Muscle of leg (tissue), 11 donors: Measurements from ENCODE around the gene ABHD8. TPM values are rescaled to one million over a fixed set of nuclear protein-coding genes. Genes with fewer than 3 reads are reported as not detected.

Source experiments
- DNase-seq: peaks from one replicate; pipeline ENCODE4 v3.0.0; 2013
- H3K27ac ChIP-seq: one replicate; pipeline ENCODE4 v1.5.1; 2013; ENCODE audit warnings: mild to moderate bottlenecking, low read length, control low read depth
- H3K27me3 ChIP-seq: one replicate; pipeline ENCODE4 v1.6.1; 2013; ENCODE audit warnings: low read length; ENCODE audit not compliant: control insufficient read depth, insufficient read depth
- H3K36me3 ChIP-seq: one replicate; pipeline ENCODE4 v1.6.1; 2013; ENCODE audit warnings: low read length; ENCODE audit not compliant: control insufficient read depth, insufficient read depth
- H3K4me1 ChIP-seq: one replicate; pipeline ENCODE4 v1.6.1; 2013; ENCODE audit warnings: low read length; ENCODE audit not compliant: control insufficient read depth, insufficient read depth
- H3K4me3 ChIP-seq: one replicate; pipeline ENCODE4 v1.5.1; 2013; ENCODE audit warnings: low read length, control low read depth
- H3K9me3 ChIP-seq: replicated peaks from 2 replicates; pipeline ENCODE4 v1.6.1; 2013; ENCODE audit warnings: low read depth, low read length; ENCODE audit not compliant: control insufficient read depth
- WGBS: methylation state at CpG from one replicate; pipeline ENCODE4 v1.1.5; 2013; ENCODE audit warnings: missing lambda C conversion rate; ENCODE audit not compliant: insufficient coverage; 5-methylcytosine and 5-hydroxymethylcytosine counted together
- polyA plus RNA-seq, 8 donors: library from polyadenylated mRNA; unstranded; fragments of 120-200 nt; gene quantifications; one replicate each; pipeline versions ENCODE4 v1.2.1 to v1.2.3, GENCODE V29; 2013; ENCODE audit warnings: inconsistent platforms in 1 of 8, low replicate concordance in 1 of 8; ENCODE audit not compliant: insufficient read length in 8 of 8, insufficient read depth in 1 of 8
- total RNA-seq: library from RNA; stranded (reverse); fragments of 120-200 nt; gene quantifications from one replicate; pipeline ENCODE4 v1.2.4, GENCODE V29; 2013

Gene ABHD8
- total and polyA plus RNA-seq, 9 donors = 6.1 to 10.1 (median 8.4) TPM

DNA sequence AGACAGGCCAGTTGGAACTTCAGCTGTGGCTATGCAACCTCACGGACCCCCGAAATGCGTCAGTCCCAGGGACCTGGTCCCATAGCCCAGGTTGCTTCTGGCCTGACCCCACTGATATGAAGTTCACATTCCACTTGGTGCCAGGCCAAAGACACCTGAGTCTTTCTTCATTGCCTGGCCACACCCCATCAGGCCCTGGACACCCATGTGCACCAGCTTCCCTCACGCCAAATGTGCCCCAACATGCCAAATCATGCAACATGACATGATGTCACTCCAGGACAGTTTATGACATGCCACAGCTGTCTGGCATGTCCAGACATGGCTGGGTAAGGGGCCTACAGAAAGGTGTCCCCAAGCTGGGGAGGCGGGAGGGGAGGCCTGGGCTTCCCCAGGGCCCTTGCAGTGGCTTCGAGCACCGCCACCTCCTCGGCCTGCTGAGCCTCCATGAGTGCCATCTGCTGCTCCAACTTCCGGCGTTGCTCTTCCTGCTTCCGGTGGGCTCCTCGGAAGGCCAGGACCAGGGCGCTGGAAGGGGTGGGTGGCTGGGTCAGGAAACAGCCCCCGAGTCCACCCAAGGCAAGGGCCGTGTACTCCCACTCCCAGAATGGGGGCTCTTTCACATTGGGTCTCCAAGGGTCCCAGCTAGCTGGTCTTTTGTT lies 53.2 kb downstream of the ABHD8 start:
- H3K9me3 ChIP-seq = no peaks in the 10 kb centered on the region
- no peaks in the 10 kb centered on the region for H3K27me3 ChIP-seq
- H3K4me3 ChIP-seq = no peak overlapping the region
- 87% methylated on average over 13 of the region's 15 CpGs for WGBS
- H3K27ac ChIP-seq = no peak overlapping the region
- H3K4me1 ChIP-seq = peaks cover 31% of the 10 kb centered on the region
- no peaks in the 10 kb centered on the region for H3K36me3 ChIP-seq
- DNase-seq = no peak

DNA sequence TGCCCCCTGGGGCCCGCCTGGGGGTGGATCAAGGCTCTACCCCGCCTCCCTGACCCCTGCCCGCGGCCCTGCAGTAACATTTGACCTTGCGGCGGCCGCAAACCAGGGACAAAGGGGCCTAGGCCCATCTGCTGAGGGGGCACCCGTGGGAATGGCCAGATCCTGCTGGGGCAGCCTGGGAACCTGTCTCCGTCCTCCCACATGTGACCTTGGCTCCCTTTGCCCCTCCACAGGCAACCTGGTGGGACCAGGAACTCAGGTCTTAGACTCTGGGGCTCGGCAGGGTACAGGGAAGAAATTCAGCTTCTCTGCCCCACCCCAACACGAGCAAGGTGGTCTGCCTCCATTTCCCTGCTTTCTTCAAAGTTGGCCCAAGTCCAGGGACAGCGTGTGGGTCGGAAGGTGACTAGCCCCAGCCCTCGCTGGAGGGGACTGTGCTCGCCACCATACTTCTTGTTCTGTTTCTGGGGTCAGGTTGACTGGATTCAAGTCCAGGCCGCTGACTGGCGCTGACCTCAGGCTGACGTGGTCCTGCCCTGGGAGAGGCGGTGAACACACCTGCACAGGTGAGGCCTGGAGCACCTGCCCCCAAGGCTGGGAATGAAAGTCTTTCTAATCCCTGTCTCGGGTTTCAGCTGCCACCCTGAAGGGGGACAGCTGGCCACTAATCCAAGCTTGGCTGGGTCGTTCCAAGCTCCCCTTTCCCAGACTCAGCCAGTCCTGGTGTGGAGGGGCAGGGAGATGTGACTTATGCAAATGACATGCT lies 55.0 kb downstream of the ABHD8 start:
- no peaks in the 10 kb centered on the region for H3K27me3 ChIP-seq
- no peaks in the 10 kb centered on the region for H3K9me3 ChIP-seq
- WGBS = 57% methylated on average over 19 of the region's 21 CpGs
- H3K36me3 ChIP-seq = no peaks in the 10 kb centered on the region
- H3K27ac ChIP-seq = no peak overlapping the region
- H3K4me3 ChIP-seq = no peak overlapping the region
- no peak for DNase-seq
- peaks cover 38% of the 10 kb centered on the region for H3K4me1 ChIP-seq

- no peaks in the 10 kb centered on the region for H3K36me3 ChIP-seq
- H3K27me3 ChIP-seq = no peaks in the 10 kb centered on the region
- H3K27ac ChIP-seq = peak overlapping the region; percentile 93
- no peaks in the 10 kb centered on the region for H3K9me3 ChIP-seq
- H3K4me3 ChIP-seq = peak overlapping the region; percentile 55
- peak; percentile 89 for DNase-seq
- H3K4me1 ChIP-seq = peaks cover 44% of the 10 kb centered on the region
- 9% methylated on average over 20 of the region's 21 CpGs for WGBS
These were observed 56.4 kb downstream of the ABHD8 start for GRCh38 chr19:17246681-17247425.

DNA sequence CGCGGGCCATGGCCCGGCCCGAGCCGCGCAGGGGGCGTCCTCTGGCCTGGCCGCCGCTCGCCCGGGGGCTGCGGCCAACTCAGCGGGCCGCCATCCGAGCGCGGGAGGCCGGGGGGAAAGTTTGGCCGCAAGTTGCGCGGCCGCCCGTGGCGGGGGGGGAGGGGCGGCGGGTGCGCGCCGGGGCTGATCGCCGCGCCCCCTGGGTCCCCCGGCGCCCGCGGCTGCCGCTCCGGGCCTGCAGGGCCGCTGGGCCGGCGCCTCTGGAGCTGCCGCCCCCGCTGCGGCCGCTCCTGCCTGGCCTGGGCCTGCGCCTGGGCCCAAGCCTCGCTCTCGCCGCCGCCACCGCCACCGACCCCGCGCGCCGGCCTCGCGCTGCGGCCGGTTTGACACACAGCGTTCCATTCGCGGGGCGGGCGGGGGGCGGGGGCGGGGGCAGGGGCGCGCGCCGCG lies 57.7 kb downstream of the ABHD8 start, which contains the start of gene NR2F6:
Gene NR2F6 (minus strand): TSS at position 385 of the 450 bp plus-strand sequence. CDS start 699 bp downstream, outside the sequence.
- Histone ChIP-seq H3K27ac (peak within 1 kb of the TSS; percentile 93), H3K4me3 (peak within 1 kb of the TSS; percentile 87), H3K36me3 (peaks cover 4% of the 10 kb centered on the region), H3K4me1 (peaks cover 47% of the 10 kb centered on the region), H3K9me3 (no peaks in the 10 kb centered on the region), H3K27me3 (no peaks in the 10 kb centered on the region)
- WGBS = under 1% methylated on average over 71 of the region's 72 CpGs
- DNase-seq = no peak

DNA sequence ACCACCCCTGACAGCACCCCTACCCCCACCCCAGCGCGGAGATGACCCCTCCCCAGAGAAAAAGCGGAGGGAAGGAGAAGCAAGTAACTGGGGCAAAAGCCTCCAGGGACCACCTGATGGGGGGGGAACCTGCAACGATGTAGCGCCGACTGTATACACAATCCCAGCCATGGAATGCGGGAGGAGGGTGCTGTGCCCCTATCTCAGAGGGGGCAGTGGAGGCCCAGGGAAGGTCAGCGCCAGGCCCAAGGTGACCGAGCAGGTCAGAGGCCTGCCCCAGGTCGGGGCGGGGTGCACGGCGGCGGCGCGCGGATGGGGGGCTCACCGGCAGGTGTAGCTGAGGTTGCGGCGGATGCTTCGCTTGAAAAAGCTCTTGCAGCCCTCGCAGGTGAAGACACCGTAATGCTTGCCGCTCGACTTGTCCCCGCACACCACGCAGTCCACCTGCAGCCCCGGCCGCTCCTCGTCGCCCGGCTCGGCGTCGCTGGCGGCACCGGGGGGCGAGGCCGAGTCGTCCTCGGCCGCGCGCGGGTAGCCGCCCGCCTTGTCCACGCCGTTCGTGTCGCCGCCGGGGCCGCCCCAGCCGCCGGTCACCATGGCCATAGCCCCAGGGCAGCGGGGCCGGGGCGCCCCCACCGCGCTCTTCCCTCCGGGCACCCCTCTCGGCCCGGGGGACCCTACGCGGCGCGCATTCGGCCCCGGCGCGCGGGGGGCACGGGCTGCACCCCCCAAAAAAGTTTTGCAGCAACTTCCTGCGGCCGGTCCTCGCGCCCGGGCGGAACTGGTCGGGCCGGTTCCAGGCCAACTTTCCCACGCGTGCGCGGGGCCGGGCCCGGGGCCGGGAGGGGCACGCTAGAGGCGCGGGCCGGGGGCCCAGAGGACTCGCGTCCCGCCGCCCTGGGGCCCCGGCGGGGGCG lies 58.3 kb downstream of the ABHD8 start:
- Histone ChIP-seq H3K27ac (peak overlapping the region; percentile 16), H3K4me3 (peak overlapping the region; percentile 87), H3K27me3 (no peaks in the 10 kb centered on the region), H3K4me1 (peaks cover 47% of the 10 kb centered on the region), H3K9me3 (no peaks in the 10 kb centered on the region), H3K36me3 (peaks cover 10% of the 10 kb centered on the region)
- 0% methylated on average over 97 of the region's 100 CpGs for WGBS
- no peak for DNase-seq

GRCh38 chr19:17243830-17244617 lies 59.2 kb downstream of the ABHD8 start:
- peak; percentile 62 for DNase-seq
- no peaks in the 10 kb centered on the region for H3K9me3 ChIP-seq
- H3K4me3 ChIP-seq = peak overlapping the region; percentile 87
- peaks cover 10% of the 10 kb centered on the region for H3K36me3 ChIP-seq
- WGBS = 2% methylated on average over 31 of the region's 52 CpGs
- peaks cover 45% of the 10 kb centered on the region for H3K4me1 ChIP-seq
- no peaks in the 10 kb centered on the region for H3K27me3 ChIP-seq
- H3K27ac ChIP-seq = peak overlapping the region; percentile 16

- Histone ChIP-seq H3K36me3 (peaks cover 16% of the 10 kb centered on the region), H3K4me1 (peaks cover 38% of the 10 kb centered on the region)
- no peak for DNase-seq
These were observed 59.9 kb downstream of the ABHD8 start for GRCh38 chr19:17243211-17243829.

DNA sequence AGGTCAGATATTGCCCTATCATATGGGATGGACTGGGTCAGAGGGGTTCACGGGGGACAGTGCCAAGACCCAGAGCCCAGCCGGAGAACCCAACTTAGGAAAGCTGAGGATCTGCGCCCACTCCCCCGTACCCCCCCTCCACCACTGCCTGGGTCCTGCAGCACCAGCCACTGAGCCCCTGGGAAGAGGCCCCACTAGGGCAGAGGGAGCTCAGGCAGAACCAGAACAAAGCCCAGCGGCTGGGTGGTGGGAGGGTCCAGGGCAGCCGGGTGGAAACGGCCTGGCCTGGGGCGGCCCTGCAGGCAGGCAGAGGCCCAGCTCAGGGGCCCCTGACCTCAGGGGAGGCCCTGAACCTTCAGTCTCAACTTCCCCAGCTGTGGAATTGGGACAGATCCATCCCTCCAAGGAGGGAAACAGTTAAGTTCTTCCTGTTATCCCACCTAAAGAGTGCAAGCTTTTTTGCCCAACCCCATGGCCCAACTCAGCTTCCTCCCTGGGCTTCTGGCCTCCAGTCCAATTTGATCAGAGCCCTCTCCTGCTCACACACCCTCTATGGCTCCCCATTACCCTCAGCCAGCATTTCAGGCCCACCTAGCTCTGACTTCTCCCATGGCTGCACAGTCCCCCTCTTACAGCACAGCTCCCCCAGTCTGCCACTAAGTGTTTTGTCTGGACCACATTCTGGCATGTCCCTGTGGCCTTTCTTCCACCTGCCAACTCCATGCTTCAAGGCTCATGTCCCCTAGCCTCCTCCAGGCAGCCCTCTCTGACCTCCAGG lies 60.6 kb downstream of the ABHD8 start:
- Histone ChIP-seq H3K27me3 (no peaks in the 10 kb centered on the region), H3K9me3 (no peaks in the 10 kb centered on the region), H3K27ac (no peak overlapping the region), H3K4me1 (peaks cover 31% of the 10 kb centered on the region), H3K36me3 (peaks cover 23% of the 10 kb centered on the region), H3K4me3 (no peak overlapping the region)
- 34% methylated on average over 3 of the region's 8 CpGs for WGBS
- DNase-seq = no peak

More at GRCh38 chr19:17243211-17243829, 59.9 kb downstream of the ABHD8 start:
- Histone ChIP-seq H3K9me3 (no peaks in the 10 kb centered on the region), H3K27me3 (no peaks in the 10 kb centered on the region), H3K27ac (peak overlapping the region; percentile 16), H3K4me3 (peak overlapping the region; percentile 87)
- WGBS = 35% methylated on average over 6 of the region's 8 CpGs
